CD4-positive, CD25-positive, alpha-beta regulatory T cell (primary cell): ENCODE measurements around the gene STXBP1. TPM values are rescaled to one million over a fixed set of nuclear protein-coding genes. Genes with fewer than 3 reads are reported as not detected.

Experiments used
- ATAC-seq, 2 donors: fragments of 150-1000 bp; cut with Tn5 transposase; one replicate each; pipeline ENCODE4 v1.10.0; 2021; ENCODE audit warnings: low read depth in 2 of 2, moderate number of reproducible peaks in 2 of 2, moderate library complexity in 1 of 2
- DNase-seq, 3 donors: peaks; one replicate each; pipeline versions ENCODE4 v3.0.0 to v3.0.0-alpha.2; 2012 to 2022; ENCODE audit warnings: mixed read lengths in 1 of 3
- H3K27ac ChIP-seq: one replicate; pipeline ENCODE4 v1.7.0; 2013; ENCODE audit warnings: mild to moderate bottlenecking, low read length; ENCODE audit not compliant: insufficient read depth, poor library complexity, severe bottlenecking
- H3K27me3 ChIP-seq: one replicate; pipeline ENCODE4 v1.7.0; 2013; ENCODE audit warnings: low read length; ENCODE audit not compliant: control insufficient read depth, insufficient read depth
- H3K36me3 ChIP-seq: one replicate; pipeline ENCODE4 v1.7.0; 2013; ENCODE audit warnings: mild to moderate bottlenecking, low read length, moderate library complexity; ENCODE audit not compliant: control insufficient read depth, insufficient read depth
- H3K4me1 ChIP-seq: 2 replicates; pipeline ENCODE4 v1.7.0; 2013; ENCODE audit warnings: mild to moderate bottlenecking, low read length; ENCODE audit not compliant: insufficient read depth, control insufficient read depth, poor library complexity, severe bottlenecking
- H3K4me3 ChIP-seq: one replicate; pipeline ENCODE4 v1.7.0; 2013; ENCODE audit warnings: low read depth, mild to moderate bottlenecking, low read length, moderate library complexity
- H3K9me3 ChIP-seq, 2 experiments: 1 replicate in 1 of 2; 2 replicates in 1 of 2; pipeline ENCODE4 v1.7.0; 2013; ENCODE audit warnings: low read length in 2 of 2, mild to moderate bottlenecking in 1 of 2, moderate library complexity in 1 of 2; ENCODE audit not compliant: control insufficient read depth in 2 of 2
- H3K27ac Mint-ChIP-seq, 3 donors: one replicate each; pipeline ENCODE4 v1.8.0; 2020 to 2022; ENCODE audit warnings: mild to moderate bottlenecking in 3 of 3, mixed read lengths in 3 of 3, moderate library complexity in 2 of 3
- H3K27me3 Mint-ChIP-seq: one replicate; pipeline ENCODE4 v1.8.0; 2022; ENCODE audit warnings: mild to moderate bottlenecking, mixed read lengths
- H3K36me3 Mint-ChIP-seq: one replicate; pipeline ENCODE4 v1.8.0; 2020; ENCODE audit warnings: mixed read lengths
- H3K4me1 Mint-ChIP-seq, 4 donors: one replicate each; pipeline ENCODE4 v1.8.0; 2020 to 2022; ENCODE audit warnings: mixed read lengths in 4 of 4, mild to moderate bottlenecking in 1 of 4
- H3K4me3 Mint-ChIP-seq, 4 donors: one replicate each; pipeline ENCODE4 v1.8.0; 2020 to 2022; ENCODE audit warnings: mild to moderate bottlenecking in 4 of 4, mixed read lengths in 4 of 4, moderate library complexity in 3 of 4
- H3K9me3 Mint-ChIP-seq, 7 donors: one replicate each; pipeline ENCODE4 v1.8.0; 2020 to 2022; ENCODE audit warnings: mixed read lengths in 7 of 7, mild to moderate bottlenecking in 3 of 7, moderate library complexity in 2 of 7
- polyA plus RNA-seq, 4 donors: library from polyadenylated mRNA; unstranded; fragments of 300-500 nt; fragmentation: Illumina TruSeq; gene quantifications; one replicate each; pipeline ENCODE4 v1.2.3, GENCODE V29; 2021
- total RNA-seq: library from RNA; stranded (reverse); gene quantifications from one replicate; pipeline ENCODE4 v1.2.3, GENCODE V29; 2022

The STXBP1 gene
- total and polyA plus RNA-seq, 5 donors from 2014 or later, result 0.07 to 1.3 (median 0.26) TPM

- peaks cover 0 to 4% (median 1%) of the 10 kb centered on the region in 4 donors for H3K4me1 Mint-ChIP-seq
- peak overlapping the region in 1 of 3 donors; percentile 38 for H3K27ac Mint-ChIP-seq
- H3K36me3 Mint-ChIP-seq, result no peaks in the 10 kb centered on the region
- no peak overlapping the region for H3K27ac ChIP-seq
- H3K9me3 ChIP-seq, result no peaks in the 10 kb centered on the region
- H3K4me3 ChIP-seq, result no peak overlapping the region
- peaks cover 29% of the 10 kb centered on the region for H3K27me3 Mint-ChIP-seq
- no peaks in the 10 kb centered on the region for H3K36me3 ChIP-seq
- H3K9me3 Mint-ChIP-seq, result peaks cover 0 to 2% (median 0%) of the 10 kb centered on the region in 7 donors
- DNase-seq (no peak), ATAC-seq (no peak)
- no peaks in the 10 kb centered on the region for H3K4me1 ChIP-seq
- H3K4me3 Mint-ChIP-seq, result no peak overlapping the region
- H3K27me3 ChIP-seq, result peaks cover 8% of the 10 kb centered on the region
Measured at GRCh38 chr9:127588740-127589506, 23.2 kb upstream of the STXBP1 start.

DNA sequence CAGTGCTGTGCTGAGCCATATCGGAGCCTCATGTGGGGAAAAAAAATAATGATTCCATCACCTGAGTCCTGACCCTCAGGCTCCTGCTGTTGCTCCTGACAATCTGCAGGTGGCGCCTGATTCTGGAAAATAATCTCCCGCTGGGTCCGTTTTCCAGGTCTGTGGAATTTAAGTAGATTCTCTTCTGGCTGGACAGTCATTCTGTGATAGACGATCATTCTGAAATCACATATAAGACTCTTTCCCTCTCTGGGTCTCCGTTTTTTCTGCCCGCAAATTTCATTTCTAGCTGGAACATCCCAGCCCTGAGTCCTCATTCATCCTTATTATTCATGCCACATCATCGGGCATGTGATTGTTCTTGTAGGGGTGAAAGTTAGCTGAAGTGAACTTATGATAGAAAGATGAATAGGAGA, 22.1 kb upstream of the STXBP1 start:
- Mint-ChIP-seq H3K4me3 (no peak overlapping the region), H3K36me3 (no peaks in the 10 kb centered on the region), H3K27ac (no peak overlapping the region), H3K4me1 (peaks cover 0 to 4% (median 1%) of the 10 kb centered on the region in 4 donors), H3K27me3 (peaks cover 33% of the 10 kb centered on the region), H3K9me3 (peaks cover 0 to 2% (median 0%) of the 10 kb centered on the region in 7 donors)
- Histone ChIP-seq H3K27me3 (peaks cover 8% of the 10 kb centered on the region), H3K27ac (no peak overlapping the region), H3K9me3 (no peaks in the 10 kb centered on the region), H3K4me1 (no peaks in the 10 kb centered on the region), H3K4me3 (no peak overlapping the region), H3K36me3 (no peaks in the 10 kb centered on the region)
- DNase-seq (no peak), ATAC-seq (peak in 1 of 2 donors; percentile 31)

DNA sequence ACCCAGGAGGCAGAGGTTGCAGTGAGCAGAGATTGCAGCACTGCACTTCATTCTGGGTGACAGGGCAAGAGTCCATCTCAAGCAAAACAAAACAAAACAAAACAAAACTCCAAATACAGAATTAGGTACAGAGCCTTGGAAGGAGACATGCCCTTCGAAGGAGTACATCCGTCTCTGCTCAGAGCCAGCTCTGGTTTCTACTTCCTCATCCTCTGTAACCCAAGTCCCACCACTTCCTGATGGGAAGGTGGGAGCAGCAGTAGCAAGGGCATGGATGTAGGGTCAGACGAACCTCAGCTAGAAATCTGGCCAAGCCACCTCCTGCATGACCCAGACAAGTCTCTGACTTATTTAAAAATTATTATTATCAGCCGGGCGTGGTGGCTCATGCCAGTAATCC, 16.5 kb upstream of the STXBP1 start:
- Mint-ChIP-seq H3K4me3 (no peak overlapping the region), H3K4me1 (no peaks in the 10 kb centered on the region), H3K9me3 (no peaks in the 10 kb centered on the region), H3K27ac (no peak overlapping the region), H3K36me3 (no peaks in the 10 kb centered on the region), H3K27me3 (peaks cover 25% of the 10 kb centered on the region)
- no peak for ATAC-seq
- no peak for DNase-seq
- Histone ChIP-seq H3K4me3 (no peak overlapping the region), H3K4me1 (no peaks in the 10 kb centered on the region), H3K27ac (no peak overlapping the region), H3K36me3 (no peaks in the 10 kb centered on the region), H3K9me3 (no peaks in the 10 kb centered on the region), H3K27me3 (no peaks in the 10 kb centered on the region)

DNA sequence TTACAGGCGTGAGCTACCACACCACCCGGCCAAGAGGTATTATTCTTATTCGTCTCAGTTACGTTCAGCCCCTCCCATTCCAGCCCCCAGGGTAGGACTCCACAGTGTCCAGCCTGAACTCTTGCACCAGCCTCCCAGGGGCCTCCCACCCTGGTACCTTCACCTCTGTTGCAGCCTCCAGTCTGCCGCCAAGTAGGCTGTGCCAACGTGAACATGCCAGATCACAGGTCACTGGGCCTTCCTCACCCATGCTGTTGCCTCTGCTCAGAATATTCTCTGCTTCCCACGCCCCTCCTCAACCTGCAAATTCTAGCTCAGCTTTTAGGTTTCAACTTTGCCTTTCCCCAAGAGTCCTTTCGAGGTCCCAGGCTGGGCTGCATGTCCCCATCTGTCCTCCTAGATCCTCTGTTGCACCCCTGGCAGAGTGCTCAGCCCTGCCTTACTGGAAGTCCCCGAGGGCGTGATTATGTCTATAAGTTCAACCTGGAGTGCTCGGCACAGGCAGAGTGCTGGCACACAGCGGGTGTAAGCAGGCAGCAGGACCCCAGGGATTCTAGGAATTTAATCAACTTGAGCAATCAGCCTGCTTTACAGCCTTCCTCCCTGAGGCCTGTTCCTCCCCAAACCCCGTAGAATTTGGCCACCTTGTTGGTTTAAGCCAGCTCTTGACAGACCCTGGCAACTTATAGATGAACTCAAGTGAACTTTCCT, 13.1 kb upstream of the STXBP1 start:
- no peak for ATAC-seq
- no peaks in the 10 kb centered on the region for H3K36me3 Mint-ChIP-seq

DNA sequence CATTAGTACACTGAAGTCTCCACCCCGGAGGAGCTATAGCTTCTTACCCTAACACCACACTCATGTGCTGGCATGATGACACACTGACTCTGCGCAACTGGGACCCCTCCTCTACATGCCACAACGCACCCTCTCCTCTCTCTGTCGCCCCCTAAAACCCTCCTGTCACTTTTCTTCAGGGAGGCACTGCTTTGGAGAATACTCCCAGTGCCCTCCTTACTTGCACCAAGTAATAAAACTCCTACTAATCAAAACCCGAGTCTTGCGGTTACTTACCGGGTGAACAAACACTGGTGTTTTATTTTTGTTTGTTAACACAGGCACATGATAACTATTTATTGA, 12.6 kb upstream of the STXBP1 start:
- no peaks in the 10 kb centered on the region for H3K4me1 ChIP-seq
- H3K4me3 ChIP-seq, result no peak overlapping the region
- H3K36me3 Mint-ChIP-seq, result no peaks in the 10 kb centered on the region
- no peaks in the 10 kb centered on the region for H3K9me3 ChIP-seq
- no peaks in the 10 kb centered on the region for H3K36me3 ChIP-seq
- no peaks in the 10 kb centered on the region for H3K9me3 Mint-ChIP-seq
- no peak overlapping the region for H3K27ac Mint-ChIP-seq
- H3K4me3 Mint-ChIP-seq, result peak overlapping the region in 1 of 4 donors; percentile 52
- H3K4me1 Mint-ChIP-seq, result no peaks in the 10 kb centered on the region
- ATAC-seq (no peak), DNase-seq (no peak)
- peaks cover 39% of the 10 kb centered on the region for H3K27me3 Mint-ChIP-seq
- no peaks in the 10 kb centered on the region for H3K27me3 ChIP-seq
- H3K27ac ChIP-seq, result no peak overlapping the region

More for the DNA sequence above, 13.1 kb upstream of the STXBP1 start:
- Mint-ChIP-seq H3K4me3 (peak overlapping the region in 1 of 4 donors; percentile 52), H3K27me3 (peaks cover 36% of the 10 kb centered on the region), H3K9me3 (no peaks in the 10 kb centered on the region), H3K4me1 (no peaks in the 10 kb centered on the region), H3K27ac (no peak overlapping the region)
- no peaks in the 10 kb centered on the region for H3K4me1 ChIP-seq
- H3K9me3 ChIP-seq, result no peaks in the 10 kb centered on the region
- no peak for DNase-seq
- H3K27me3 ChIP-seq, result no peaks in the 10 kb centered on the region
- H3K36me3 ChIP-seq, result no peaks in the 10 kb centered on the region
- H3K27ac ChIP-seq, result no peak overlapping the region
- no peak overlapping the region for H3K4me3 ChIP-seq

- H3K27ac Mint-ChIP-seq, result no peak overlapping the region
- no peak for ATAC-seq
- H3K27ac ChIP-seq, result no peak overlapping the region
- peaks cover 49% of the 10 kb centered on the region for H3K27me3 Mint-ChIP-seq
- DNase-seq, result no peak
- H3K9me3 Mint-ChIP-seq, result no peaks in the 10 kb centered on the region
- peaks cover 8% of the 10 kb centered on the region for H3K4me1 ChIP-seq
- H3K4me1 Mint-ChIP-seq, result peaks cover 0 to 8% (median 0%) of the 10 kb centered on the region in 4 donors
- H3K36me3 Mint-ChIP-seq, result no peaks in the 10 kb centered on the region
- H3K9me3 ChIP-seq, result no peaks in the 10 kb centered on the region
- no peak overlapping the region for H3K4me3 ChIP-seq
- H3K27me3 ChIP-seq, result peaks cover 2% of the 10 kb centered on the region
- H3K4me3 Mint-ChIP-seq, result no peak overlapping the region
- H3K36me3 ChIP-seq, result no peaks in the 10 kb centered on the region
Measured at GRCh38 chr9:127603226-127603625, 8.9 kb upstream of the STXBP1 start.

DNA sequence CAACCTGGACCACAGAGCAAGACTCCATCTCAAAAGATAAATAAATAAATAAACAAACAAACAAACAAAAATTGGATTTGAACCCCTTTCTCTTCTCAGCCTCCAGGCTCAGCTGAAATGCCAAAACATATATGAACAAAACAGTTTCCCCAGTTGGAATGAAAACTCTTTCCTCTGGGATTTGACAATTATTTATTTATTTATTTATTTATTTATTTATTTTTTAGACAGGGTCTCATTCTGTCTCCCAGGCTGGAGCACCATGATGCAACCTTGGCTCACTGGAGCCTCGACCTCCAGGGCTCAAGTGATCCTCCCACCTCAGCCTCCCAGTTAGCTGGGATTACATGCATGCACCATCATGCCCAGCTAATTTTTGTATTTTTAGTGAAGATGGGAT, 6.0 kb upstream of the STXBP1 start:
- Mint-ChIP-seq H3K27me3 (peaks cover 58% of the 10 kb centered on the region), H3K27ac (no peak overlapping the region), H3K4me3 (no peak overlapping the region), H3K36me3 (no peaks in the 10 kb centered on the region), H3K9me3 (no peaks in the 10 kb centered on the region), H3K4me1 (peaks cover 0 to 20% (median 3%) of the 10 kb centered on the region in 4 donors)
- DNase-seq (no peak), ATAC-seq (no peak)
- H3K27me3 ChIP-seq, result peaks cover 12% of the 10 kb centered on the region
- no peaks in the 10 kb centered on the region for H3K36me3 ChIP-seq
- no peaks in the 10 kb centered on the region for H3K9me3 ChIP-seq
- no peak overlapping the region for H3K4me3 ChIP-seq
- no peak overlapping the region for H3K27ac ChIP-seq
- peaks cover 14% of the 10 kb centered on the region for H3K4me1 ChIP-seq
